ENCODE data around the gene DDX39A. TPM values are rescaled to one million over a fixed set of nuclear protein-coding genes. Genes with fewer than 3 reads are reported as not detected.

DDX39A gene
- total and polyA plus RNA-seq, 2 of the 8 experiments (the other 6 are each of a cell fraction or from before 2014, with no cell fraction given), result 139 TPM

DNA sequence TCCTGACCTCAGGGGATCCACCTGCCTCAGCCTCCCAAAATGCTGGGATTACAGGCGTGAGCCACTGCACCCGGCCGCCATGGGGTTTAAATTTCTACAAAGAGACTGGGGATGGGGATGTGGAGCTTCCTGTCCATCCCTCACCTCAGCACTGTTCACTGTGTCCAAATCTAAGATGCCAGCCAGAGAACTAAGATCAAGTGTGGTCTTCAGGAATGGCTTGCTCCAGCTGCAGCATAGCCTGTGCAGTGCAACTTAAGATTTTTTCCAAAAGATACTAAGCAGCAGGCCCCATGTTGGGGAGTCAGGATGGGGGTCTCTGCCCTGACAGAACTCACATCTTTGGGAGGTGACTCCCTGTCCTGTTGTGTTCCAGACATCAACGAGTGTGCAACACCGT, 28.6 kb downstream of the DDX39A start:
- peaks cover 0 to 8% (median 5%) of the 10 kb centered on the region in 4 experiments; a peak in 5 of 7 replicates for H3K4me1 ChIP-seq (replicated peaks in 1 of 4; ENCODE audit: control insufficient read depth in 3 of 4, insufficient read depth in 4 of 4, low read length in 3 of 4)
- no peak overlapping the region for H2BK20ac ChIP-seq (ENCODE audit: low read length)
- ChIA-PET POLR2A (ENCODE audit: partially characterized antibody) (no interaction called here), CTCF (ENCODE audit: partially characterized antibody) (interaction anchor here (0.7 to 3.5 kb wide), 5 partner anchors 14 to 42 kb away, joined by 3 to 20 read pairs (median 4); no protein-coding TSS in a partner anchor)
- H3K4me3 ChIP-seq (ENCODE audit: extremely low read depth in 1 of 4, insufficient read depth in 2 of 4, low read depth in 3 of 4, low read length in 4 of 4), result no peak overlapping the region
- no peaks in the 10 kb centered on the region for H3K79me1 ChIP-seq (ENCODE audit: low read depth, low read length)
- H3K27ac ChIP-seq (ENCODE audit: low read depth, low read length), result no peak overlapping the region
- H4K20me1 ChIP-seq (replicated peaks in 1 of 2; ENCODE audit: control insufficient read depth in 1 of 2, insufficient read depth in 2 of 2, low read length in 2 of 2), result no peaks in the 10 kb centered on the region
- H3K4ac ChIP-seq (replicated peaks; ENCODE audit: insufficient read length, low read depth, low read length), result no peak overlapping the region
- H4K5ac ChIP-seq (ENCODE audit: insufficient read length, low read depth, low read length), result no peak overlapping the region
- FAIRE-seq, result no peak
- H4K91ac ChIP-seq (replicated peaks; ENCODE audit: insufficient read length, low read length), result no peak overlapping the region
- H2AFZ ChIP-seq (ENCODE audit: low read length), result no peak overlapping the region
- H3K56ac ChIP-seq (replicated peaks; ENCODE audit: insufficient read length, low read depth, low read length), result no peak overlapping the region
- H2BK5ac ChIP-seq (ENCODE audit: low read depth, low read length), result no peak overlapping the region
- no peak overlapping the region for H4K8ac ChIP-seq (ENCODE audit: extremely low read depth, insufficient read depth, low read length)
- H2AK5ac ChIP-seq (ENCODE audit: low read depth, low read length), result no peak overlapping the region
- no peaks in the 10 kb centered on the region for H3K79me2 ChIP-seq (ENCODE audit: control insufficient read depth in 1 of 2, insufficient read depth in 2 of 2, low read length in 2 of 2)
- no peaks in the 10 kb centered on the region for H3K27me3 ChIP-seq (replicated peaks in 1 of 4; ENCODE audit: control insufficient read depth in 3 of 4, extremely low read depth in 1 of 4, insufficient read depth in 3 of 4, low read length in 3 of 4)
- H3K36me3 ChIP-seq (ENCODE audit: control insufficient read depth in 2 of 4, insufficient read depth in 4 of 4, low read length in 3 of 4), result no peaks in the 10 kb centered on the region
- H3K9ac ChIP-seq (replicated peaks in 1 of 4; ENCODE audit: extremely low read depth in 1 of 4, low read depth in 3 of 4, low read length in 3 of 4), result no peak overlapping the region
- H3K23me2 ChIP-seq (ENCODE audit: low read depth, low read length), result no peaks in the 10 kb centered on the region; the same call in 1 of the 2 replicates
- H3K9me3 ChIP-seq (ENCODE audit: insufficient read depth in 2 of 2, low read depth in 1 of 2, low read length in 1 of 2), result no peaks in the 10 kb centered on the region
- H3K23ac ChIP-seq (ENCODE audit: insufficient read length), result no peak overlapping the region
- no peak overlapping the region for H3K14ac ChIP-seq (ENCODE audit: insufficient read length)
- no peak overlapping the region for H2BK120ac ChIP-seq (replicated peaks; ENCODE audit: low read depth, low read length)
- 96% methylated on average over 5 of the region's 5 CpGs; no CpG with 5 or more reads in 1 of the 2 experiments for WGBS, 2 experiments (ENCODE audit: extremely low coverage in 1 of 2, insufficient coverage in 1 of 2, insufficient read length in 1 of 2, insufficient replicate concordance in 2 of 2, low coverage in 1 of 2, low lambda C conversion rate in 2 of 2, missing lambda C conversion rate in 1 of 2)
- H2BK12ac ChIP-seq (ENCODE audit: low read depth, low read length), result no peak overlapping the region
- no peak for DNase-seq (ENCODE audit: low read depth in 1 of 2, low spot score in 2 of 2)
- no peak overlapping the region for H3K18ac ChIP-seq (ENCODE audit: extremely low read depth, low read length)
- H3K4me2 ChIP-seq (ENCODE audit: insufficient read depth in 1 of 2, low read depth in 2 of 2, low read length in 2 of 2), result no peak overlapping the region
- H2BK15ac ChIP-seq (ENCODE audit: low read length), result no peak overlapping the region
- no peak for TF ChIP-seq SRF (IDR thresholded peaks at IDR 0.05; ENCODE audit: low read depth, low read length)
- TF ChIP-seq, protein P1, sequence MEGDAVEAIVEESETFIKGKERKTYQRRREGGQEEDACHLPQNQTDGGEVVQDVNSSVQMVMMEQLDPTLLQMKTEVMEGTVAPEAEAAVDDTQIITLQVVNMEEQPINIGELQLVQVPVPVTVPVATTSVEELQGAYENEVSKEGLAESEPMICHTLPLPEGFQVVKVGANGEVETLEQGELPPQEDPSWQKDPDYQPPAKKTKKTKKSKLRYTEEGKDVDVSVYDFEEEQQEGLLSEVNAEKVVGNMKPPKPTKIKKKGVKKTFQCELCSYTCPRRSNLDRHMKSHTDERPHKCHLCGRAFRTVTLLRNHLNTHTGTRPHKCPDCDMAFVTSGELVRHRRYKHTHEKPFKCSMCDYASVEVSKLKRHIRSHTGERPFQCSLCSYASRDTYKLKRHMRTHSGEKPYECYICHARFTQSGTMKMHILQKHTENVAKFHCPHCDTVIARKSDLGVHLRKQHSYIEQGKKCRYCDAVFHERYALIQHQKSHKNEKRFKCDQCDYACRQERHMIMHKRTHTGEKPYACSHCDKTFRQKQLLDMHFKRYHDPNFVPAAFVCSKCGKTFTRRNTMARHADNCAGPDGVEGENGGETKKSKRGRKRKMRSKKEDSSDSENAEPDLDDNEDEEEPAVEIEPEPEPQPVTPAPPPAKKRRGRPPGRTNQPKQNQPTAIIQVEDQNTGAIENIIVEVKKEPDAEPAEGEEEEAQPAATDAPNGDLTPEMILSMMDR (IDR thresholded peaks at IDR 0.05; ENCODE audit: control extremely low read depth in 1 of 3, insufficient read depth in 1 of 3, low read depth in 1 of 3, low read length in 3 of 3), result no peak
- TF ChIP-seq, protein P2, sequence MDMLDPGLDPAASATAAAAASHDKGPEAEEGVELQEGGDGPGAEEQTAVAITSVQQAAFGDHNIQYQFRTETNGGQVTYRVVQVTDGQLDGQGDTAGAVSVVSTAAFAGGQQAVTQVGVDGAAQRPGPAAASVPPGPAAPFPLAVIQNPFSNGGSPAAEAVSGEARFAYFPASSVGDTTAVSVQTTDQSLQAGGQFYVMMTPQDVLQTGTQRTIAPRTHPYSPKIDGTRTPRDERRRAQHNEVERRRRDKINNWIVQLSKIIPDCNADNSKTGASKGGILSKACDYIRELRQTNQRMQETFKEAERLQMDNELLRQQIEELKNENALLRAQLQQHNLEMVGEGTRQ (IDR thresholded peaks at IDR 0.05; ENCODE audit: low read length), result no peak
- no peak for TF ChIP-seq CBX8 (IDR thresholded peaks at IDR 0.05; ENCODE audit: borderline replicate concordance, low read depth, low read length)
- TF ChIP-seq RAD21 (IDR thresholded peaks at IDR 0.05 in 1 of 2, conservative IDR thresholded peaks at IDR 0.05 in 1 of 2; ENCODE audit: low read depth in 2 of 2, low read length in 2 of 2), result no peak
- TF ChIP-seq EZH2 (IDR thresholded peaks at IDR 0.05; ENCODE audit: low read depth, low read length, severe bottlenecking), result no peak
- no peak for TF ChIP-seq ASH2L (IDR thresholded peaks at IDR 0.05; ENCODE audit: low read length)
- TF ChIP-seq KDM1A (IDR thresholded peaks at IDR 0.05; ENCODE audit: borderline replicate concordance, low read length), result no peak
- TF ChIP-seq EP300 (IDR thresholded peaks at IDR 0.05; ENCODE audit: borderline replicate concordance in 1 of 2, low read depth in 2 of 2, low read length in 2 of 2), result no peak
- no peak for TF ChIP-seq CREB1 (IDR thresholded peaks at IDR 0.05)

All from H1 (cell line).